ENCODE results near the gene RIN3. TPM values are rescaled to one million over a fixed set of nuclear protein-coding genes. Genes with fewer than 3 reads are reported as not detected.

Gene RIN3
- total RNA-seq, 1 donor from 2014 or later = 70.6 TPM

- Histone ChIP-seq H3K27me3 (ENCODE audit: low read depth) (no peaks in the 10 kb centered on the region), H3K9me3 (no peaks in the 10 kb centered on the region), H3K4me3 (peak overlapping the region; percentile 76), H3K4me1 (peaks cover 71% of the 10 kb centered on the region), H3K36me3 (no peaks in the 10 kb centered on the region), H3K27ac (no peak overlapping the region)
- intact Hi-C loops (cut with DNase I) = no loop called here
- ATAC-seq (no peak), DNase-seq (no peak)
- TF ChIP-seq, protein P1, sequence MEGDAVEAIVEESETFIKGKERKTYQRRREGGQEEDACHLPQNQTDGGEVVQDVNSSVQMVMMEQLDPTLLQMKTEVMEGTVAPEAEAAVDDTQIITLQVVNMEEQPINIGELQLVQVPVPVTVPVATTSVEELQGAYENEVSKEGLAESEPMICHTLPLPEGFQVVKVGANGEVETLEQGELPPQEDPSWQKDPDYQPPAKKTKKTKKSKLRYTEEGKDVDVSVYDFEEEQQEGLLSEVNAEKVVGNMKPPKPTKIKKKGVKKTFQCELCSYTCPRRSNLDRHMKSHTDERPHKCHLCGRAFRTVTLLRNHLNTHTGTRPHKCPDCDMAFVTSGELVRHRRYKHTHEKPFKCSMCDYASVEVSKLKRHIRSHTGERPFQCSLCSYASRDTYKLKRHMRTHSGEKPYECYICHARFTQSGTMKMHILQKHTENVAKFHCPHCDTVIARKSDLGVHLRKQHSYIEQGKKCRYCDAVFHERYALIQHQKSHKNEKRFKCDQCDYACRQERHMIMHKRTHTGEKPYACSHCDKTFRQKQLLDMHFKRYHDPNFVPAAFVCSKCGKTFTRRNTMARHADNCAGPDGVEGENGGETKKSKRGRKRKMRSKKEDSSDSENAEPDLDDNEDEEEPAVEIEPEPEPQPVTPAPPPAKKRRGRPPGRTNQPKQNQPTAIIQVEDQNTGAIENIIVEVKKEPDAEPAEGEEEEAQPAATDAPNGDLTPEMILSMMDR (IDR thresholded peaks at IDR 0.05) = no peak
Observed at GRCh38 chr14:92515546-92516343, 2.2 kb downstream of the RIN3 start.

DNA sequence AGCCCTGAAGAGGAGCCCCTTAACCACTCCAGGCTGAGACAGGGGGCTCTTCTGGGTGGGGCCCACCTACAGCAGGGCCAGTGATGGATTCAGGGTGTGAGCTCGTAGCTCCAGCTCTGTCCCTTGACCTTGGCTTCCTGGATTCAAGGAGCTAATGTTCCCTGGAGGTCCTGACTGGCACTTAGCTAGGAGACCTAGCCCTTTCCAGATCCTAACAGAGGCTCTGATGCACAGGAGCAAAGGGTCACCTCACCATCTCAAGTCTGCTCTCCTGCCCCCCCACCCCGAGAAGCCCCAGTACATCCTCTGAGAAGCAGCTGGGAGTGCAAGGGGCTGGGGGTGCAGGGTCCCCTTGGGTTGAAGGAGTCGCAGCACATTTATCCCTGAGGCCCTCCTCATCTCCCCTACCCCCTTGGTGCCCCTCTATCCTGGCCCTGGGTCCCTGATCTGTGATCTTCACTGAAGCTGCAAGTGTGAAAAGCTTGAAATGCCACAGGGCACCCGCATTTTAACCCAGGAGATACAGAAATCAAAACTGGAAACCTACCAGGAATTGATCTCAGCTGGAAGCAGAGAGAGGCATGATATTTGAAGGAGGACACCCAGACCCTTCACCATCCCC lies 2.9 kb downstream of the RIN3 start:
- Histone ChIP-seq H3K9me3 (no peaks in the 10 kb centered on the region), H3K4me3 (no peak overlapping the region), H3K27ac (peak overlapping the region; percentile 18), H3K36me3 (no peaks in the 10 kb centered on the region), H3K4me1 (peaks cover 68% of the 10 kb centered on the region), H3K27me3 (ENCODE audit: low read depth) (no peaks in the 10 kb centered on the region)
- intact Hi-C loops (cut with DNase I) = no loop called here
- no peak for DNase-seq
- TF ChIP-seq, protein P1 (IDR thresholded peaks at IDR 0.05) = no peak
- no peak for ATAC-seq

- no peaks in the 10 kb centered on the region for H3K9me3 ChIP-seq
- ATAC-seq = no peak
- peaks cover 62% of the 10 kb centered on the region for H3K4me1 ChIP-seq
- peak overlapping the region; percentile 18 for H3K27ac ChIP-seq
- no peaks in the 10 kb centered on the region for H3K36me3 ChIP-seq
- DNase-seq = no peak
- TF ChIP-seq, protein P1 (IDR thresholded peaks at IDR 0.05) = no peak
- no peak overlapping the region for H3K4me3 ChIP-seq
- no peaks in the 10 kb centered on the region for H3K27me3 ChIP-seq (ENCODE audit: low read depth)
- intact Hi-C loops (cut with DNase I) = no loop called here
Observed at GRCh38 chr14:92516966-92517506, 3.5 kb downstream of the RIN3 start.

DNA sequence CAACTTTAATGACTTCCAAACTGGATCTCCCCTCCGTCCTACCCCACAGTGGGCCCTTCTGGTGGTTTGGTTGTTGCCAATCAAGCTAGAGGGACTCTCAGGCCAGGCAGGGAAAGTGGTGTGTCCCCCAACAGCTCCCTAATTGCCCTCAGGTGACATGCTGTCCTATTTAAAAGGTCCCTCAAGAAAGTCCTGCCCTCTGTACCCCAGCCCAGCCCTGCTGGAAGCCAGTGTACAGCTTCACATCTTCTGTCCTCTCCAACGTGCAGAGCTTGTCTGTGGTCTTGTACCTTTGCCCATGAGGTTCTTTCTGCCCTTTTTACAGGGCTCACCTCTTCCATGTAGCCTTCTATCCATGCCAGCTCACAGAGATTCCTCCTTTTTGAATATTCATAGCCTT lies 4.2 kb downstream of the RIN3 start:
- no peak overlapping the region for H3K4me3 ChIP-seq
- no peak overlapping the region for H3K27ac ChIP-seq
- DNase-seq (no peak), ATAC-seq (no peak)
- TF ChIP-seq, protein P1 (IDR thresholded peaks at IDR 0.05) = no peak
- peaks cover 59% of the 10 kb centered on the region for H3K4me1 ChIP-seq
- H3K27me3 ChIP-seq (ENCODE audit: low read depth) = no peaks in the 10 kb centered on the region
- H3K36me3 ChIP-seq = no peaks in the 10 kb centered on the region
- no peaks in the 10 kb centered on the region for H3K9me3 ChIP-seq
- intact Hi-C loops (cut with DNase I) = no loop called here

DNA sequence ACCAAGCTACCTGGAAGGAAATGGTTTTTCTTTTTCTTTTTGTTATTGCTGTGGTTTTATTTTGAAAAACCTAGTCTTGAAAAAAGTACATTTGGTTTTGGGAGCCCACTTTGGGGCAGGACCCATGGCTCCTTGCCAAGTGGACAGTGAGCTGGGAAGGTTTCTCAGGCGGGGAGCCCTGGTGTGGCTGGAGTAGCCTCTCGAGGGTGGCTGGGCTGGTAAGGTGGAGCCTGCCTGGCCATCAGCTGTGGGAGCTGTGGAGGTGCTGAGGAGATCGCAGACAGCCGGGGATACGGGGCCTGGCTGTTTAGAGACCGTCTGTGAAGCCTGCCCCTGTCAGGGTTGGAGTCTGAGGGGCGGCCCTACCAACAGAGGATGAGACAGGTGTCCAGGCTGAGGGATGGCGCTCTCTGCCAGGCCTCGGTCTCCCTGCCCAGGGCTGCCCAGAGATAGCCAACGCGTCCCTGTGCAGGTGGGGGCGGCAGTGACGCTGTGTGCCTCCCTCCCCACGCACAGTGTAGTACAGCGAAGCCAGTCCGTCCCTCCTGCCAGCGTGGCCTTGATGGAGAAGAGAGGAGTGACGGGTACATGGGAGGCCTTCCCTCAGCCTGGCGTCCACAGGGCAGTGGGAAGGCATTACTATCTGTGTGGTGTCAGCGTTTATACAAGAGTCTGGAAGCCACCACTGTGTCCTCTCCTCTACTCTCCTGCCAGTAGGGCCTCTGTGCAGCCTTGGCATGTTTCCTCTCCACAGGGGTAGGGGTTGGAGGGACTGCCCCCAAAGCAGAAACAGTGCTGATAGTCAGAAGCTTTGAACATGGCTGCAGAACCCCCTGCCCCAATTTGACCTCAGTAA lies 5.9 kb downstream of the RIN3 start:
- Histone ChIP-seq H3K27me3 (ENCODE audit: low read depth) (no peaks in the 10 kb centered on the region), H3K4me1 (peaks cover 67% of the 10 kb centered on the region), H3K36me3 (no peaks in the 10 kb centered on the region), H3K27ac (peak overlapping the region; percentile 43), H3K4me3 (no peak overlapping the region), H3K9me3 (no peaks in the 10 kb centered on the region)
- intact Hi-C loops (cut with DNase I) = no loop called here
- ATAC-seq (peak in 1 of 2 donors; percentile 3), DNase-seq (peak; percentile 38)
- TF ChIP-seq, protein P1 (IDR thresholded peaks at IDR 0.05) = no peak

Data from lower lobe of right lung (tissue), 2 donors.